NCI-H2081 treated with DMSO at 0.1 percent for 48 hours (cell line): ENCODE measurements around the gene COL4A4.

Experiments
- DNase-seq: peaks from one replicate; lab custom pipeline; 2025; lab: John Stamatoyannopoulos, UW

COL4A4 gene

GRCh38 chr2:226979004-226979403, 185.0 kb downstream of the COL4A4 start:
- DNase-seq = no peak

GRCh38 chr2:226978300-226978699, 185.7 kb downstream of the COL4A4 start:
- DNase-seq = no peak

DNA sequence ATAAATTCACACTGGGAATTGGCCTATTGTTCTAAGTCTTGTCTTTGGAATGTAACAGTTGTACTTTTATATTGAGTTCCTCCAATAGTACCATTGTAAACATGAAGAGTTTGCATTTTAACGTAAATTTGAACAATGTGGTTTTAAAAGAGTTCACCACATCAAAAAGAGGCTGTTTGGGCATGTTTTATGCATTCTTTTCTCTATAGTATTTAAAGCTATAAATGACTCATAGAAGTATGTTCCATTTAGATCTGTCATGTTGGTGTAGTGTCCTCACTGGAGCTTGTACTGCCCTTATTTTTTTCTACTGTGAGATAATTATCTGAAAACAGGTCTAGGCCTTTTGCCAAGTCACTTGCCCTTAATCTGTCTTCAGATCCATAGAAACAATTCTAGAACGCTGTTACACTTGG, 186.2 kb downstream of the COL4A4 start:
- no peak for DNase-seq

DNA sequence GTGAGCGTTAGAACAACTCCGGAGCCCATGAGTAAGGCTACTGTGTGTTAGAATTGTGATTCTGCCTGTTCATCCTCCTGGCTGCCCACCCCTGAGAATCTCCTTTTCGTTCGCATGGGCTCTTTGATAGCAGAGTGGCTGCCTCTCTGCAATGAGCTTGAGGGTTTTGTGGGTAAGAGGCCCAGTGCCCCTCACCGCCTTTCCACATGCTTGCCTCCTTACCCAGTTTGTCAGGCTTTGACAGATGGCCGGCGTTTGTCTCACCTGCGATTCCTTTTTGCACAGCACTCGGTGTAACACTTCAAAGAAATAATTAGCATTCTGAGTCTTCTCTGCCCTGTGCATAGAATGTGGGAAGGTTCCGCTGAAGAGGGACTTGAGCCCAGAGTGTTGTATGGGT, 190.2 kb downstream of the COL4A4 start:
- DNase-seq = no peak

DNA sequence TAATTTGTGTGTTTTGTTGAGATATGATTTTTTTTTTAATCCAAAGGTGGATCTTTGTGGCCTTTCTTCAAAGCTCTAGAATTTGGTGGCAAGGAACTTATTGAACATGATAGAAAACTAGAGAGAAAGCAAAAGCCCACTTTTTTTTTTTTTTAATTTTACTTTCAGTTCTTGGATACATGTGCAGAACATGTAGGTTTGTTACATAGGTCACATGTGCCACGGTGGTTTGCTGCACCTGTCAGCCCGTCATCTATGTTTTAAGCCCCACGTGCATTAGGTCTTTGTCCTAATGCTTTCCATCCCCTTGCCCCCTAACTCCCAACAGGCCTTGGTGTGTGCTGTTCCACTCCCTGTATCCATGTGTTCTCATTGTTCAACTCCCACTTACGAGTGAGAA, 192.2 kb downstream of the COL4A4 start:
- DNase-seq = no peak

DNA sequence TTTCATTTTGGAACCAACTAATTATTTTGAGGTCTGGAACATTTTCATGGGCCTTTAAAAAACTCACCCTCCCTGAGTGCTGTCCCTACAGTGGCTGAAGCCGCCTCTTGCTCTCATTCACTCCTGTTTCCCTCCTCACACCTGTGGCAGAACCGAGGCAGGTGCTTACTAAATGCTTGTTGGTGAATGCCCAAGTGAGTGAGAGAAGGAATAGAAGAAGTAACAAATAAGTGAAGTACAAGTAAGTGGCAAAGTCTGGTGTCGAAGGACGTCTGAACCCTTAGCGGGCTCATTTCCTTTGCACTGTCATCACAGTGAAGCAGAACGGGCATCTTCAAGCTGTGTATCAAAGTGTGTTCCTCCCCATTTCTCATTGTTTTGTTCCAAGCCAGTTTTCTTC, 192.9 kb downstream of the COL4A4 start:
- DNase-seq = no peak

GRCh38 chr2:226970362-226970761, 193.6 kb downstream of the COL4A4 start:
- no peak for DNase-seq

GRCh38 chr2:226969417-226970080, 194.5 kb downstream of the COL4A4 start:
- no peak for DNase-seq

GRCh38 chr2:226965376-226965775, 198.6 kb downstream of the COL4A4 start:
- no peak for DNase-seq

DNA sequence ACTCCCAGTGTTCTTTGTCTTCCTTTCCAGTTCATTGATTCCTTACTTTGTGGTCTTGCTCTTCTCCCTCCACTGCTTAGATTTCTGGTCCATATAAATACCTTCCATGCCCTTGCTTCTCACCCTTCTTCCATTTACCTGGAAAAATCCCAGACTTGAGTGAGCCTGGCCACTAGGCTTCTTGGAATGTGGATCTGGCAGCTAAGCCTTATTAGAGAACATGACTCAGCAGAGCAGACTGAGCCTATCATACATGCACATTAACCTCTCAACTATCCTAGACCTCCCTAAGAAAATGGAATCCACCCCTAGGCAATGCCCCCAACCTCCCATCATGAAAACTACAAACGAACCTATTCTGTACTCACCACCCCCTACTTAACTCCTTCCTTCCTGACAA, 200.5 kb downstream of the COL4A4 start:
- DNase-seq = no peak

DNA sequence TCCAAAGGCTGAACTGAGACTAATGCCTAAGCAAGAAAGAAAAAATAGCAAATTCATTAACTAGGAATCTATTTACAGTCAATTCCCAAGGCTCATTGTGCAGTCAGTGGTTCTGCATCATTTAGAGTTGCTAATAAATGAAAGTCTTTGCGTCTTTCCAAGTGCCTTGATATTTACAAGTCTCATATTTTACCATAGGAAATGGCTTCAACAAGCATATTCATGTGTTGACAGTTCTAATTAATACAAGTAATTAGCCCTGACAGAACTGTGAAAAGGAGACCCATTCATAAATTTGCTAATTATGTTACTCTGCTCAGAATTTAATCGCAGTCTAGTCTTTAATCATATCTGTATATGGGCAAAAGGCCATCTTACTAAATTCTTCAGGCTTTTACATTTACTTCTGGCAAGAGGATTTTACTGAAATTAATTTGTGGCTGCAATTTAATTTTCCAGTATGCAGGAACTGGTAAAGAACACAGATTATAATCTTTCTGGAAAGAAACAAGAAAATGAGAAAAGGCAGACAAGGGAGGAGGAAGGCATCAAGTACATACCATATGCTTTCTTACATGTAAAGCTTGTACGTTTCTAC, 201.7 kb downstream of the COL4A4 start:
- no peak for DNase-seq

GRCh38 chr2:226959418-226959817, 204.6 kb downstream of the COL4A4 start:
- no peak for DNase-seq

GRCh38 chr2:226956659-226957058, 207.3 kb downstream of the COL4A4 start:
- no peak for DNase-seq

GRCh38 chr2:226953826-226954225, 210.2 kb downstream of the COL4A4 start:
- DNase-seq = no peak

GRCh38 chr2:226953206-226953605, 210.8 kb downstream of the COL4A4 start:
- no peak for DNase-seq
